NCI-H345 (cell line): Measurements from ENCODE around the gene UBE2O.
A peak's percentile ranks its signal among the peaks of the same experiment; 100 is the strongest.

Source experiments
- DNase-seq: peaks from one replicate; lab custom pipeline; 2025; lab: John Stamatoyannopoulos, UW

Gene UBE2O

DNA sequence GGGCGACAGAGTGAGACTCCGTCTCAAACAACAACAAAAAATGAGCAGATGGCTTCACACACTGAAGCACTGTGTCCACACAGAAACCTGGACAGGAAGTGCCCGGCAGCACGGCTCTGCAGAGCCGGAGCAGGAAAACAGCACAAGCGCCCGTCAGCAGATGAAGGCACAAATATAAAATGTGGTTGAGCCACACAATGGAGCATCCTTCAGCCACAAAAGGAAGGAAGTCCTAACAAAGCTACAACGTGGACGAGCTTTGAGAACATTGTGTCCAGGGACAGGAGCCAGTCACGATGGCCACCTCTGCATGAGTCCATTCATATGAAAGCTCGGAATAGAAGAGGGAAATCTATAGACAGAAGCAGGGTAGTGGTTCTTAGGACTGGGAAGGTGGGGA lies 32.6 kb upstream of the UBE2O start:
- DNase-seq, result peak; percentile 24

DNA sequence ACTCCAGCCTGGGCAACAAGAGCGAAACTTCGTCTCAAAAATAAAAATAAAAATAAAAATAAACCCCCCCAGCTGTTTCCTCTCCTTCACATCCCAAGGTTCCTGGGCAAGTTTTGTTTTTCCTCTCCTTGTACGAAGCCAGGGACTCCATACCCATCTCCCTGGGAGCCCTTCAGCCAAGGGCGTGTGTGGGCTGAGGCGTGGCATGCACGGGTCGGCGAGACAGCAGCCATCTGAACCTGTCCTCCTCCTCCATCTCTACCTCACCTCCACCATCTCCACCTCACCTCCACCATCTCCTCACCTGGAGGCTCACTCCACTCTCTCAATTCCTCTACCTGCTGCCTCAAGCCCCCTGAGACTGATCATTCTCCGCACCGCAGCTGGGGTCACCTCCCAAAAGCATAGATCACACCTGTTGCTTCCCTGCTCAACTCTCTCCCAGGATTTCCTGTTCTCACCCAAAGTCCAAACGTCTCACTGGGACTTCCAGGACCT lies 31.3 kb upstream of the UBE2O start:
- DNase-seq, result no peak

DNA sequence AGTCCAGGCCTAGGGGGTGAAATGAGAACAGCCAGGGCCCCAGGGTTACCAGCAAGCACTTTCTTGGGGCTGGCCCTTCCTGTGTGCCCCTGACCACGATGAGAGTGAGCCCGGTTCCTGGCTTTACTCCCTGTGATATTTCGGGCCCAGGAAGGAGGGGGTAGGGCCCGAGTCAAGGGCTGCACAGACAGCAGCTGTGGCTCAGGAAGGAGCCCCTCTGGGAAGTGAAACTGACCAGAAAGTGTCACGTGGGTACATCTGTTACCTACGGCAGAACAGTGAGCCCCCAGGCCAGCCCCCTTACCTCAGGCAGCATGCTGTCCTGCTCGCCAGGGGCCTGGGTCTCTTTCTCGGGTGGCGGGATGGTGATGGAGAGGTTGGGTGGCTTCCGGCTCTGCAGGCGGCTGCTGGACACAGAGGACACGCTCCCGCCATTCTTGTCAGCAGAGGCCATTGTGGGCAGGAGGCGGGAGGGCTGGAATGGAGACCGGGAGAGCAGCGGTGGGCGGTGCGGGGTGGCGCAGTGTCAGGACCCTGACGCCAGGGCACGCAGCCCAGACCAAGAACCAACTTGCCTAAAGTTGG lies 28.2 kb upstream of the UBE2O start:
- DNase-seq, result no peak

DNA sequence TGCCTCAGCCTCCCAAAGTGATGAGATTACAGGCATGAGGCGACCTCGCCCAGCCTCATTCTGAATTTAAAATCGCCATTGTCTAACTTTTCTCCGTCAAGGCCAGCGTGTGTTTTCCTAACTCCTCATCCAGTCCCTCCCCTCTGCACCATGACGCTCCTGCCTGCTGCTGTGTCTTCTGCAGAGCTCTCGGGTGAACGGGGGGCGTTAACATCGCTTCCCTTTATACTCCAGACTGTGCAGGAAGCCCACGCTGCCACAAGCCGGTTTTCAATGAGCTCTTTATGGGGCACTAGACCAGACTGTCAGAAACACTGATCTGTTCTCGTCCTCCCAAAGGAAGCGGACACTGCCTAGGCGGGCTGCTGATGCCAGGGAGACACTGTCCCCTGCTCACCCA lies 27.7 kb upstream of the UBE2O start:
- no peak for DNase-seq

DNA sequence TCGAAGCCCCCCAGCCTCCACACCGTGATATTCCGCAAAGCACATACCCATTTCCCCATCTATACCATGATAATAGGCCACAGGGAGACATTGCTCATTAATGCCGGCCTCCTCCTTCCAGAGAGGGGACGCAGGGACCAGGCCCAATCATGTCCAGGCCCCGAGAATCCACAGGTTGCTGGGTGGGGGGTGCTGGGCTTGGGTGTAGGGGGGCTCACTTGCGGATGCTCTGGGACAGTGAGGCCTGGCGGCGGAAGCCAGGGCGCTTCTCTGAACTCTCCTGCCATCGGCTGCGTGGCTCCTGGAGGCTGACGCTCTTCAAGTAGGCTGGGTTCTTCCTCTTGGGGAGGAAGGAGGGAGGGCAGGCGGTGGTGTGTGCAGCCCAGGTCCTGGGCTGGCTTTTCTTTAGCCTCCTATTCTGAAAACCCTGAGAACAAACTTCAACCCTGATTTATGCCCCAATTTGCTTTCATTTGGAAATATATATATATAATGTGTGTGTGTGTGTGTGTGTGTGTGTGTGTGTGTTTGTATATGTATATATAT lies 26.6 kb upstream of the UBE2O start:
- no peak for DNase-seq

DNA sequence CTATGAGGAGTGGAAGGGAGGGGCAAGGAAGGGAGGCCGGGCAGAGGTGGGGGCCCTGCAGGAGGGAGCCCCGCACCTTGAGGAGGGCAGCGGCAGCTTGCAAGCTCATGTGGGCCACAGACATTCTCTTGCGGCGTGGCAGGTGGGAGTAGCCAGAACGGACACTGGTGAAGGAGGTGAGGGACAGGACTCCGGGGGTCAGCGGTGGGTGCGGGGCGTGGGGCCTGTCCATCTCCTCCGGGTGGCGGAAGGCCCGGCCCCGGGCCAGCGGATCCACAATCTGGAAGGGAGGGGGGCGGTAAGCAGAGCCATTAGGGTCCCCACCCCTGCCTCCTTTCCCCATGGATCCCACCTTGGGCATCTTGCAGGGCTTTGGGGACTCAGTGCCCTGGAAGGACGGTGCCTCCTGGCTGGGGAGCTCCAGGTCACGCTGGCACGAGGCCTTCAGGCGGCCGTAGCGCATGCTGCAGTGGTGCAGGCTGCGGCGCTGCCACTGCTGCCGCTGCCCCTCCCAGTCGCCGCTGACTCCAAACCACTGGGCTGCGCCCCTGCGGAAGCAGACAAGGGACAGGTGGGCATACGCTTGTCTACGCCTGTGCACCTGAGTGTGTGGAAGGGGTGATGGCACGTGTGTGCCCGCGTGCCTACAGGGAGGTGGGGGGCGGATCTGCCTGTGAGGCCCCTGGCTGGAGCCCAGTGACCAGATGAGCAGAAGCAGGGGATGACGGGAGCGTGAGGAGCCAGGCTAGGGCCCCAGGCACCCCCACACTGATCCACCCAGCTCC lies 26.0 kb upstream of the UBE2O start:
- no peak for DNase-seq

DNA sequence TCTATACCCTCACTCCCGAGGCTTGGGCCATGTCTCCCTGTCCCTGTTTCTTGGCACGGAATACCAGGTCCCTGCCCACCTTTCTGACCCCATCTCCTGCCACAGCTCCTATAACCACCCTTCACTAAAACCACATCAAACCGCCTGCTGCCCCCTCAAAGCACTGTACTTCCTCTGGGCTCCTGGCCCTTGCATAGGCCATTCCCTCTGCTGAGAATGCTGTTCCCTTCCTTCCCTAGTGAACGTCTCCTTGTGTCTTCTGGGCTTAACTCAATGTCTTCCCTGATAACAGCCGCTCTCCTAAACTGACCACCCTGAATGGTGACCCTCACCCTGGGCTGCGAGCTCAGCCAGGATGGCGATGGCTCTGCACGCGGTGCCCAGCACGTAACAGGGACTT lies 25.1 kb upstream of the UBE2O start:
- no peak for DNase-seq

DNA sequence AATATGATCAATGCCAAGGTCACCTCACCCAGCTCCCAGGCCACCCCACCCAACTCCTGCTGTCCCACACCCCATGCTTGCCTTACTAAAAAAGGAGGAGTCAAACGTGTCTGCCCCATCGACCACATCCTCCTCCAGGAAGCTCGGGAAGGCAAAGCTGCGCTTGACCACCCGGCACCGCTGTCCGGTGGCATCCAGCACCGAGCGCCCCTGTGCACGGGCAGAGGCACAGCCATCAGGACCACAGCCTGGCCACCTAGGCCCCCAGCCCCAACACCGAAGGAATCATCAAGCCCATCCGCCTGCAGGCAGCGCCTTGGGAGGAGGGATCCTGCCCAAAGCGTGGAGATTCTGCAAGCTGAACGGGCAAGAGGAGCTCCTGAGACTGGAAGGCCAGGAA lies 24.6 kb upstream of the UBE2O start:
- DNase-seq, result no peak

DNA sequence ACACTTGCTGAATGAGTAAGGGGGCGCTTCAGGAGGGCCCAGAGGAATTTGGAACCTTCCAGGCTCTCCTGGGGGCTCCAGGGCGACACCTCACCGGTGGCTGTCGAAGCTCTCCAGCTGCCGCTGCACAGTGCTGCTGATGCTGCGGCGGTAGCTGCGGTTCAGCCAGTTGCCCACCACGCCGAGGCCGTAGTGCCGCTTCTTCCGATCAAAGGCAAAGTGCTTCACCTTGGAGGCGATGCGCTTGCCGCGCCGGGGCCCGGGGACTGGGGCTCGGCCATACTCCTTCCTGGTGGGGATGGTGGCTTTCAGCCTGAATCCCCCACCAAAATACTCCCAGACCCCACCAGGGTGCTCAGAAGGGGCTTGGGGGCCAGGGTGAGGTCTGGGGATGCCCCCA lies 23.8 kb upstream of the UBE2O start:
- no peak for DNase-seq

DNA sequence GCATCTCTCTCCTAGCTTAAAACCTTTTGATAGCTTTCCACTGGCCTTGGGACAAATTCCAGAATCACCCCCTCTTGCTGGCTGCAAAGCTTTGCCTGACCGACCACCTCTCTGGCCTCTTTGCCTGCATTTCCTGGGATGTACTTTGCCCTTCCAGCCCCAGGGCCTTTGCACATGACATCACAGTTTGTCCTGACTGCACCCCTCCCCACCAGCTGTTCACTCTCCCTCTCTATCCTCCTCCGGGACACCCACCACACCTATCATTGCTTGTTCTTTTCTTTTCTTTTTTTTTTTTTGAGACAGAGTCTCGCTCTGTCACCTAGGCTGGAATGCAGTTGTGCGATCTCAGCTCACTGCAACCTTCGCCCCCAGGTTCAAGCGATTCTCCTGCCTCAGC lies 22.4 kb upstream of the UBE2O start:
- no peak for DNase-seq

DNA sequence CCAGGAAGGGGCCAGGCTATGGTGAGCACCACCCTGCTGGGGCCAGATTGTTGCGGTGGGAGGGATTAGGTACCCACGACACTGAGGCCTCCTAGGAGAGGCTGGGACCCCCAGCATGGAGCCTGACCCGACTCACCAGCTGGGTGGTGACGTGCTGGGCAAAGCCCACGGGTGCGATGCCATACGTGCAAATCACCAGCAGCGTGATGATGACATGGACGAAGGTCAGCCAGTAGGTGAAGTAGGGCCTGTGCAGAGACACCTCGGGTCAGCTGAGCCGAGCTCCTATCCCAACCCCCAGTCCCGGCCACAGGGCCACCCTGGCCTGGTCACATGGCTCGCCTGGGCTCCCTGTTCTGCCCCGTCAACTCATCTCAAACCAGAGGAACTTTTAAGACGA lies 21.9 kb upstream of the UBE2O start:
- no peak for DNase-seq

DNA sequence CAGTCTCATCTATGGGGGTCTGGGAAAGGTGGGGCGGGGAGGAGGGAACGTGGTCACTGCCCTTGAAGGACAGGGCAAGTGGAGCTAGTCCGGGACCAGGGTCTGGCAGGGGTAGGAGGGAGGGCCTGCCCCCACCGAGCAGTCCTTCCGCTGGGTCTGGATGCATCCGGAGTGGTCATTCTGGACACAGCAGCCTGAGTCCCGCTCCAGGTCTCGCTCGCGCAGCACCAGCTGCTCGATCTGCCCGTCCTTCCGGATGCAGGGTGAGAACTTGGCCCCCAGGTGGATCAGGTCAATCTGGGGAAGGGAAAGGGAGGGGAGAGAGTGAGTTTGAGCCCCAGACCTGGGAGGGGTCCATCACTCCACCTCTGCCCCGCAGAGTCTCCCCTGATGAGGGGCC lies 21.3 kb upstream of the UBE2O start:
- no peak for DNase-seq

DNA sequence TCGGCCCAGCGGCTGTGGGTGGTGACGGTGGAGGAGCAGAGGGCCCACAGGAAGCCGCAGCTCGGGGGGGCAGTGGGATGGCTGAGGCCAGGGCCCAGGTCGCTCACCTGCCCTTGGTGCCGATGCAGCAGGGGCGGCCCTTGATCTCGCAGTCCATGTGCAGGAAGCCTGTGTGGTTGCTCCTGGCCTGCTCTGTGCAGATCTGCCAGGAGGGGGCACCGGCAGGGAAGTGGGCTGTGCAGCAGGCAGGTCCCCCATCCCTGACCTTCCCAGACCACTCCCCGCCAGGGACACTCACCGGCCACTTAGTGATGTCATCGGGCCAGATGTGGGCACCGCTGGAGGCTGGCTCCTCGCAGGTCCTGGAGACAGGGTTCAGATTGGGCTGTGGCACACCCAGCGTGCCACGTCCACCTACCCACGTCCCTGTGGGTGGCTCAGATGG lies 20.6 kb upstream of the UBE2O start:
- no peak for DNase-seq

DNA sequence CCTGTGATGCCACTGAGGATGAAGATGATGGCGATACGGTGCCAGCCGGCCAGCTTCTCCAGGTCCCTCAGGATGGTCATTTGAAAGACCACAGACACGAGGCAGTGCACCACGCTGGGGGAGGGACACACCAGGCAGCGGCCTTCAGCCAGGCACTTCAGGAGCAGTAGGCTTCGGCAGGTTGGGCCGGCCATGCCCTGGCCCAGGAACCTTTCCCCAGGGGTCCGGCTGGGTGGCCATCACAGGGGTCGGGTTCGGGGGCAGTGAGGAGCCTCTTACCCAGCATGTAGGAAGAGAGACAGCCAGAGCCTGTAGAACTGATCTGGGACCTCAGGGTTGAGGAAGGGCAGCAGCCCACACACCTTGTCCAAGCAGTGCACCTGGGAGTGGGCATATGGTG lies 19.8 kb upstream of the UBE2O start:
- DNase-seq, result no peak

DNA sequence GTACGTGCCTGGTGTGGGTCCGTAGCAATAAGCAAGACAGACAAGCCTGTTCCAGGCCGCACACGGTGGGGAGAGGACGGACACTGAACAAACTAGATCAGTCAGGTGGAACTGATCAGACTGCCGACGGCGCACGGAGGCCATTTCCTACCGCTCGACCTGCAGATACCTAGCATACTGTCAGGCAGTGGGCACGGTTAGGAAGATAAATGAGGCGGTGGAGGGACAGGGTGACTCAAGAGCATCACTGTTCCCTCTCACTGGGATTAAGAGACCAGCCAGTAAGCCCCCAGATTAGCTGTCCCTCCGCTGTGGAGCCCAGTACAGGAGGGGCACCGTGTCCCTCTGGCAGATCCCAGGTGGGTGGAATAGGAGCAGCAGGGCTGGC lies 19.3 kb upstream of the UBE2O start:
- no peak for DNase-seq

DNA sequence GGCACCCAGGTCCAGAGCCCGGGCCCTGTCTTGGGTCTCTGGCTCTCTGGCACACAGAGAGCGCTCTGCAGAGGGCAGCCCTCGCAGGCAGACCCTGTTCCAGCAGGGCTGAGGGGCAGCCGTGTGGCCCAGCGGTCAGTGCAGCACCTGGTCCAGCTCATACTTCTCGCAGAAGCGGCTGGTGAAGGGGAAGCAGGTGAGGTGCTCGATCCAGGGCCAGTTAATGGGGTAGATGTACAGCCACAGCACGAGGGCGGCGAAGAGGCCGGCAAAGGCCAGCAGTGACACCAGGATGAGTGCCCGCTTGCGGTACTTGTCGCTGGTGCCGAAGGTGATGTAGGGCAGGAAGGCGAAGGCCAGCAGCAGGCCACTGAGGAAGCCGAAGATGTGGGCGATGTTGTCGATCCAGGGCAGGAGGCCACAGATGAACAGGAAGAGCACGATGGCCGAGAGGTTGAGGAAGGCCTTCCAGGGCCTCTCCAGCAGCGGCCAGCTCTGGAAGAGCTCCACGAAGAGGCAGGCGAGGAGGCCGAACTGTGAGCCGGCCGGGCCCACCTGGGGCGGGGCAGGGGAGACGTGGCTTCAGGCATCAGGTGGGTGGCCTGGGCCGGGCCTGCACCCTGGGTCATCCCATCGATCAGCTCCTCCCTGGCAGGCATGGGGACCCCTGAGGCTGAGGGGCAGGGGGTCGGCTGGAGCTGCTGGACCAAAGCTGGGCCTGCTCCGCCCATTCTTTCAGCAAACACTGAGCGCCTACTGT lies 18.7 kb upstream of the UBE2O start:
- DNase-seq, result no peak

DNA sequence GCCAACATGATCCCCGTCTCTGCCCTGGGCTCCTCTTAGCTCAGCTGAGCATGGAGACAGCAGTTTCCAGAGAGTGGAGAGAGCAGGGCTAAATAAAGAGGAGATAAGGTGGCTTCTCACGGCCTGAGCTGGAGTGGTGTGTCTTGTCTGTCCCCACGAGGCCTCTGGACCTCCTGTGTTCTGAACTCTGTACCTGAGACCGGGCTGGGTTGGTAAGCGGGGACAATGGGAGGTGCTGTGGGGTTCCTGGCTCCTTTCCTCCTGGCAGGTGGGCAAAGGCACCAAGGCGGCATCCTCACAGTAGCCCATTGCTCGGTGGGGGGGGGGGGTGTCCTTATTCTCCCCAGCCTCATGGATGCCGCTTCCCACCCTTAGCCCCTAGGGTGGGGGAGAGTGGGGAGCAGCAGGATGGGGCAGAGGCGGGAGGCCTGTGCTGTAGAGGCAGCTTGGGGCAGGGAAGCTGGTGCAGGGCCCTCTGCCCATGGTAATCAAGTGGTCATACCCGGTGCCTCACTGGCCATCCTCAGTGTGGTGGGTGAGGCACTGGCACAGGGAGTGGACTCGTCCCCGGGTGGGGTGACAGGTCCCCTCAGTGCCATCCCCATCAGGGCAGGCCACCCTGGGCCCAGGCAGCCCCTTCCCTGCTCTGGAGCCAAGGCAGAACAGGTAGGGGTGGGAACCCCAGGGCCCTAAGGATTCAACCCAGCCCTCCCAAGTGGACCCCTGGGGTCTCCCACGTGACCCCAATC lies 17.2 kb upstream of the UBE2O start:
- no peak for DNase-seq

DNA sequence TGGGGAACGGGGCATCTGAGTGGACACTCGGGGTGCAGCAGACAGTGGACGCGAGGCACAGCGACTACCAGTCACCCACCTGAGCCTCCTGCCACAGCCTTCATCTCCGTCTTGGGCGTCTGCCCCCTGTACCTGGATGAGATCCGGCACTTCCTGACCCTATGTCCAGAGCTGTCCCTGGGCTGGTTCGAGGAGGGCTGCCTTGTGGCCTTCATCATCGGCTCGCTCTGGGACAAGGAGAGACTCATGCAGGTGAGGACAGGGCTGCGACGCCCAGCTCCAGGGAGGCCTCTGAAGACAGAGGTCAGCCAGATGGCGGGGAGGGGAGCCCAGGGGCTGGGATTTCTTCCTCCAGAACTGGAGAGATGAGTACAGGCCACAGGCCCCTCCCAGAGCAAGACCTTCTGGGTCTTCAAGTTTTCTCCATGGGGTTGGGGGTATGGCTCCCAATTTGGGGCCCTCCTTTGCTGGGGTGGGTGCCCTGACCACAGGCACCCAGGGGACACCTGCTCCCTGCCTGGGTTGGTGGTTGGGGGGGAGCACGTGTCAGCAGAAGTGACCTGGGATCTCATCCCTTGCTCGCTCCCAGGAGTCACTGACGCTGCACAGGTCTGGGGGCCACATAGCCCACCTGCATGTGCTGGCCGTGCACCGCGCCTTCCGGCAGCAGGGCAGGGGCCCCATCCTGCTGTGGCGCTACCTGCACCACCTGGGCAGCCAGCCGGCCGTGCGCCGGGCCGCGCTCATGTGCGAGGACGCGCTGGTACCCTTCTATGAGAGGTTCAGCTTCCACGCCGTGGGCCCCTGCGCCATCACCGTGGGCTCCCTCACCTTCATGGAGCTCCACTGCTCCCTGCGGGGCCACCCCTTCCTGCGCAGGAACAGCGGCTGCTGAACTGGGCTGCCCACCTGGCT lies 16.4 kb upstream of the UBE2O start:
- DNase-seq, result no peak

DNA sequence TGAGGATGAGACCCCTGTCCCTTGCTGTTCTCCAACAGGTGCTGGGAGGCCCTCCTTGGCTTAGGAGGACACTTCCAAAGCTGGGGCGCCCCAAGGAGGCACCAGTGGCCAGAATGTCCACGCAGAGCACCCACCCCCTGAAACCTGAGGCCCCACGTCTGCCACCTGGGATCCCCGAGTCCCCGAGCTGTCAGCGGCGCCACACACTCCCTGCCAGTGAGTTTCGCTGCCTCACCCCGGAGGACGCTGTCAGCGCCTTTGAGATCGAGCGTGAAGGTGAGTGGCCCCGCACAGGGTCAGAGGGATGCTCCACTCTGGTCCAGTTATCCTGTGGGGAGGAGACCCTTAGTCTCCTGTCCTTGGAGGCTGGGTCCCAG lies 15.7 kb upstream of the UBE2O start:
- DNase-seq, result no peak

DNA sequence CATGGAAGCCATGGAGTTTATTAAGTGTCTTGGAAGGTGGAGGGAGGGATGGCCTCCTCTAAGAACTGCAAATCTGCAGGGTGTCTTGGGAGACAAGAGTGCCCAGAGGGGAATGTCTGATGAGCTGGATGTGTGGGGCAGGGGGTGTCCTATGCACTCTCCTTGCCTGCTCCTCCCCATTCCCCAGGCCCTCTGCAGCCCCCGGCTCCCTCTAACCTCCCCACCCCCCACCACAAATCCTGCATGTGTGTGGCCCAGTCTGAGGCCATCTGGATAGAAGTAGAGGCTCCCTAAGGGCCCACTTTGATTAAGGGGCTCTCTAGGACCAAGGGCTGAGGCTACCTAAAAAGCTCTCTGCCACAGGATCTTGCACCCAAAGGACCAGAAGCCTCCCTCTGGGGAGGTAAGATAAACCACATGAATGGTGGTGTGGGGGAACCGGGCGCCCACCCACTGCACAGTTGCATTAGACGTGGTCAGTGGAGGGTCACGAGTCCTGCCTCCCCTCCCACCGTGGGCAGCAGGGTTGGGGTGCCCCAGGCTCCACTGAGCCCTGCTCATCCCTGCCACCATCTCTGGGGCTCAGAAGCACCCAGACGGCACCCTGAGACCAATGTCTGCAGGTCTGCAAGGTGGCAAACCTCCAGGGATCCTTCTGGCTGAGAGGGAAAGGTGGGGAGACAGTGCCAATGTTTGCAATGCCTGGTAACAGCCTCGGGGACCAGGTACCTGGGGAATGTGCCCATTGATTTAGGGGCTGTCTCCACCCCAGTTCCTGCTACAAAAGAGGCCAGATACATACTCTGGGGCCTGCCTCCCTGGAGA lies 15.1 kb upstream of the UBE2O start:
- DNase-seq, result no peak
